K562 (cell line): Measurements from ENCODE around the gene HAPLN3. TPM values are rescaled to one million over a fixed set of nuclear protein-coding genes. Genes with fewer than 3 reads are reported as not detected.
A peak's percentile ranks its signal among the peaks of the same experiment; 100 is the strongest.

Experiments
- FOXP1 ChIP-seq: sonication (generic); formaldehyde crosslinking; IDR thresholded peaks from 2 replicates; pipeline ENCODE4 v1.8.0; 2022; ENCODE audit warnings: mild to moderate bottlenecking, missing genetic modification reagents
- HDAC2 ChIP-seq: fragments of 450-650 bp; IDR thresholded peaks from 2 replicates; pipeline ENCODE4 v1.6.1; 2016; ENCODE audit warnings: mild to moderate bottlenecking
- MECOM ChIP-seq: fragments of 250-450 bp; sonication (Bioruptor Pico); IDR thresholded peaks from 2 replicates; pipeline ENCODE4 v1.8.0; 2022; ENCODE audit warnings: inconsistent platforms
- NFYB ChIP-seq: IDR thresholded peaks from 2 replicates; pipeline ENCODE4 v1.6.1; 2011; ENCODE audit warnings: mild to moderate bottlenecking, moderate library complexity; ENCODE audit not compliant: insufficient read length; ENCODE audit errors: extremely low read depth
- SETDB1 ChIP-seq: IDR thresholded peaks from one replicate; pipeline ENCODE4 v1.6.1; 2012; ENCODE audit warnings: low read length, control low read depth, inconsistent platforms
- ZNF507 ChIP-seq: conservative IDR thresholded peaks from 2 replicates; pipeline ENCODE4 v1.6.1; 2017; ENCODE audit warnings: missing genetic modification characterization, missing compliant biosample characterization
- polyA plus RNA-seq, 8 experiments: library from polyadenylated mRNA; depleted of rRNA in 4 of 8; stranded (reverse) in 5 of 8; unstranded in 3 of 8; fragments of >200 nt; fragmentation: Nextera tagmentation in 2 of 8; fragmentation: Illumina TruSeq in 1 of 8; extraction: Ambion mirVana in 2 of 8; extraction: Trizol in 1 of 8; gene quantifications; 2 replicates each; pipeline versions ENCODE4 v1.2.1 to v1.2.3, GENCODE V29; 2011 to 2014; ENCODE audit warnings: inconsistent platforms in 1 of 8, missing spikeins in 1 of 8
- total RNA-seq, 7 experiments: library from RNA; depleted of rRNA in 6 of 7; stranded (reverse); fragments of >200 nt in 6 of 7; fragmentation: Illumina TruSeq in 2 of 7; extraction: Trizol in 2 of 7; gene quantifications; 2 replicates each; pipeline versions ENCODE4 v1.2.1 to v1.2.3, GENCODE V29; 2011 to 2021; ENCODE audit warnings: low replicate concordance in 1 of 7
- TF ChIP-seq, protein P1 (sequence below): fragments of 450-650 bp; IDR thresholded peaks from 2 replicates; pipeline ENCODE4 v1.6.1; 2016; ENCODE audit warnings: low read depth
- TF ChIP-seq, protein P2 (sequence below): fragments of 200-800 bp; sonication (Bioruptor generic); IDR thresholded peaks from 2 replicates; pipeline ENCODE4 v1.6.1; 2016; ENCODE audit warnings: missing genetic modification characterization, missing compliant biosample characterization
- TF ChIP-seq, protein P3 (sequence below), 2 experiments: IDR thresholded peaks in 1 of 2; conservative IDR thresholded peaks in 1 of 2; 2 replicates each; pipeline ENCODE4 v1.6.1; 2016; ENCODE audit warnings: low read depth in 2 of 2, mild to moderate bottlenecking in 1 of 2, missing compliant biosample characterization in 1 of 2, missing genetic modification characterization in 1 of 2, moderate library complexity in 1 of 2

HAPLN3 gene
- total and polyA plus RNA-seq, 9 of the 15 experiments (the other 6 are each of a cell fraction or from before 2014, with no cell fraction given) = 0.04 to 2.4 (median 0.65) TPM

DNA sequence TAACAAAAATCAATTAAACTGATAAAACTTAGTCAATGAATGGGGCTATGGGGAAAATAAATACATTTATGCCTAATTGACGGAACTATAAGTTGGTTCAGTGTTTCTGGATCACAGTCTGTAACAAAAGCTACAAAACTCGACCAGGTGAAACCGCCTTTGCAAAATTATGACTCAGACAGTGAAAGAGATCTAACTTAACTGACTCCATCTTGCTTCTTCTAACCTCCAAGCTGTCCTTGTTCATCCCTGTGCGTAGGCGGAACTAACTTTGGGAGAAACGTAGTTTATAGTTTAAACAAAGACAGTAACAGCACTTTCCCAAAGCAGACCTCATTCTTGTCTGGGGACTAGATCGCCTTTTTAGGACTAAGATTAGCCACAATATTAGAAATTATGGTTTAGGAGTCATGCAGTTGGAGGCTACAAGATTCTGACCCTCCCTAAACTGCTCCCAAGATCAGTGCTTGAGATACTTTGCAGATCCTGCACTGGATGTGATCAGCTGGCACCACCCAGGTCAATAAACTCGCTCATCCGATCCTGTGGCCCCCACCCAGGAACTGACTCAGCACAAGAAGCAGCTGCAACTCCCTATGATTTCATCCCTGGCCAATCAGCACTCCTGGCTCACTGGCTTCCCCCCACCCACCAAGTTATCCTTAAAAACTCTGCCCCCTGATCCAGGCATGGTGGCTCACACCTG is 25.0 kb upstream of the HAPLN3 start (continued):
- TF ChIP-seq, protein P1, sequence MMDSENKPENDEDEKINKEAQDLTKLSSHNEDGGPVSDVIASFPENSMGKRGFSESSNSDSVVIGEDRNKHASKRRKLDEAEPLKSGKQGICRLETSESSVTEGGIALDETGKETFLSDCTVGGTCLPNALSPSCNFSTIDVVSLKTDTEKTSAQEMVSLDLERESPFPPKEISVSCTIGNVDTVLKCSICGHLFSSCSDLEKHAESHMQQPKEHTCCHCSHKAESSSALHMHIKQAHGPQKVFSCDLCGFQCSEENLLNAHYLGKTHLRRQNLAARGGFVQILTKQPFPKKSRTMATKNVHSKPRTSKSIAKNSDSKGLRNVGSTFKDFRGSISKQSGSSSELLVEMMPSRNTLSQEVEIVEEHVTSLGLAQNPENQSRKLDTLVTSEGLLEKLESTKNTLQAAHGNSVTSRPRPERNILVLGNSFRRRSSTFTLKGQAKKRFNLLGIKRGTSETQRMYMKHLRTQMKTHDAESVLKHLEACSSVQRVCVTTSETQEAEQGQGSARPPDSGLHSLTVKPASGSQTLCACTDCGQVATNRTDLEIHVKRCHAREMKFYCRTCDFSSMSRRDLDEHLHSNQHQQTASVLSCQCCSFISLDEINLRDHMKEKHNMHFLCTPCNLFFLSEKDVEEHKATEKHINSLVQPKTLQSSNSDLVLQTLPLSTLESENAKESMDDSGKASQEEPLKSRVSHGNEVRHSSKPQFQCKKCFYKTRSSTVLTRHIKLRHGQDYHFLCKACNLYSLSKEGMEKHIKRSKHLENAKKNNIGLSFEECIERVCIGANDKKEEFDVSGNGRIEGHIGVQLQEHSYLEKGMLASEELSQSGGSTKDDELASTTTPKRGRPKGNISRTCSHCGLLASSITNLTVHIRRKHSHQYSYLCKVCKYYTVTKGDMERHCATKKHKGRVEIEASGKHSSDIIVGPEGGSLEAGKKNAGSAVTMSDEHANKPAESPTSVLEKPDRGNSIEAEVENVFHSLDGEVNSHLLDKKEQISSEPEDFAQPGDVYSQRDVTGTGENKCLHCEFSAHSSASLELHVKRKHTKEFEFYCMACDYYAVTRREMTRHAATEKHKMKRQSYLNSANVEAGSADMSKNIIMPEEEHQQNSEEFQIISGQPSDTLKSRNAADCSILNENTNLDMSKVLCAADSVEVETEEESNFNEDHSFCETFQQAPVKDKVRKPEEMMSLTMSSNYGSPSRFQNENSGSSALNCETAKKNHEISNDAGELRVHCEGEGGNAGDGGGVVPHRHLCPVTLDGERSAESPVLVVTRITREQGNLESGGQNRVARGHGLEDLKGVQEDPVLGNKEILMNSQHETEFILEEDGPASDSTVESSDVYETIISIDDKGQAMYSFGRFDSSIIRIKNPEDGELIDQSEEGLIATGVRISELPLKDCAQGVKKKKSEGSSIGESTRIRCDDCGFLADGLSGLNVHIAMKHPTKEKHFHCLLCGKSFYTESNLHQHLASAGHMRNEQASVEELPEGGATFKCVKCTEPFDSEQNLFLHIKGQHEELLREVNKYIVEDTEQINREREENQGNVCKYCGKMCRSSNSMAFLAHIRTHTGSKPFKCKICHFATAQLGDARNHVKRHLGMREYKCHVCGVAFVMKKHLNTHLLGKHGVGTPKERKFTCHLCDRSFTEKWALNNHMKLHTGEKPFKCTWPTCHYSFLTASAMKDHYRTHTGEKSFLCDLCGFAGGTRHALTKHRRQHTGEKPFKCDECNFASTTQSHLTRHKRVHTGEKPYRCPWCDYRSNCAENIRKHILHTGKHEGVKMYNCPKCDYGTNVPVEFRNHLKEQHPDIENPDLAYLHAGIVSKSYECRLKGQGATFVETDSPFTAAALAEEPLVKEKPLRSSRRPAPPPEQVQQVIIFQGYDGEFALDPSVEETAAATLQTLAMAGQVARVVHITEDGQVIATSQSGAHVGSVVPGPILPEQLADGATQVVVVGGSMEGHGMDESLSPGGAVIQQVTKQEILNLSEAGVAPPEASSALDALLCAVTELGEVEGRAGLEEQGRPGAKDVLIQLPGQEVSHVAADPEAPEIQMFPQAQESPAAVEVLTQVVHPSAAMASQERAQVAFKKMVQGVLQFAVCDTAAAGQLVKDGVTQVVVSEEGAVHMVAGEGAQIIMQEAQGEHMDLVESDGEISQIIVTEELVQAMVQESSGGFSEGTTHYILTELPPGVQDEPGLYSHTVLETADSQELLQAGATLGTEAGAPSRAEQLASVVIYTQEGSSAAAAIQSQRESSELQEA = no peak
- TF ChIP-seq NFYB (peak; percentile 42), SETDB1 (no peak), FOXP1 (CRISPR knock-in tag) (no peak), MECOM (CRISPR knock-in tag) (peak; percentile 84), HDAC2 (peak; percentile 25; the same call in 1 of the 2 replicates), ZNF507 (tag) (0 out of 2 replicates have a peak, but pooled peaks have one; percentile 24)
- TF ChIP-seq, protein P2, sequence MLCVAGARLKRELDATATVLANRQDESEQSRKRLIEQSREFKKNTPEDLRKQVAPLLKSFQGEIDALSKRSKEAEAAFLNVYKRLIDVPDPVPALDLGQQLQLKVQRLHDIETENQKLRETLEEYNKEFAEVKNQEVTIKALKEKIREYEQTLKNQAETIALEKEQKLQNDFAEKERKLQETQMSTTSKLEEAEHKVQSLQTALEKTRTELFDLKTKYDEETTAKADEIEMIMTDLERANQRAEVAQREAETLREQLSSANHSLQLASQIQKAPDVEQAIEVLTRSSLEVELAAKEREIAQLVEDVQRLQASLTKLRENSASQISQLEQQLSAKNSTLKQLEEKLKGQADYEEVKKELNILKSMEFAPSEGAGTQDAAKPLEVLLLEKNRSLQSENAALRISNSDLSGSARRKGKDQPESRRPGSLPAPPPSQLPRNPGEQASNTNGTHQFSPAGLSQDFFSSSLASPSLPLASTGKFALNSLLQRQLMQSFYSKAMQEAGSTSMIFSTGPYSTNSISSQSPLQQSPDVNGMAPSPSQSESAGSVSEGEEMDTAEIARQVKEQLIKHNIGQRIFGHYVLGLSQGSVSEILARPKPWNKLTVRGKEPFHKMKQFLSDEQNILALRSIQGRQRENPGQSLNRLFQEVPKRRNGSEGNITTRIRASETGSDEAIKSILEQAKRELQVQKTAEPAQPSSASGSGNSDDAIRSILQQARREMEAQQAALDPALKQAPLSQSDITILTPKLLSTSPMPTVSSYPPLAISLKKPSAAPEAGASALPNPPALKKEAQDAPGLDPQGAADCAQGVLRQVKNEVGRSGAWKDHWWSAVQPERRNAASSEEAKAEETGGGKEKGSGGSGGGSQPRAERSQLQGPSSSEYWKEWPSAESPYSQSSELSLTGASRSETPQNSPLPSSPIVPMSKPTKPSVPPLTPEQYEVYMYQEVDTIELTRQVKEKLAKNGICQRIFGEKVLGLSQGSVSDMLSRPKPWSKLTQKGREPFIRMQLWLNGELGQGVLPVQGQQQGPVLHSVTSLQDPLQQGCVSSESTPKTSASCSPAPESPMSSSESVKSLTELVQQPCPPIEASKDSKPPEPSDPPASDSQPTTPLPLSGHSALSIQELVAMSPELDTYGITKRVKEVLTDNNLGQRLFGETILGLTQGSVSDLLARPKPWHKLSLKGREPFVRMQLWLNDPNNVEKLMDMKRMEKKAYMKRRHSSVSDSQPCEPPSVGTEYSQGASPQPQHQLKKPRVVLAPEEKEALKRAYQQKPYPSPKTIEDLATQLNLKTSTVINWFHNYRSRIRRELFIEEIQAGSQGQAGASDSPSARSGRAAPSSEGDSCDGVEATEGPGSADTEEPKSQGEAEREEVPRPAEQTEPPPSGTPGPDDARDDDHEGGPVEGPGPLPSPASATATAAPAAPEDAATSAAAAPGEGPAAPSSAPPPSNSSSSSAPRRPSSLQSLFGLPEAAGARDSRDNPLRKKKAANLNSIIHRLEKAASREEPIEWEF (CRISPR knock-in tag) = peak; percentile 90
- TF ChIP-seq, protein P3, sequence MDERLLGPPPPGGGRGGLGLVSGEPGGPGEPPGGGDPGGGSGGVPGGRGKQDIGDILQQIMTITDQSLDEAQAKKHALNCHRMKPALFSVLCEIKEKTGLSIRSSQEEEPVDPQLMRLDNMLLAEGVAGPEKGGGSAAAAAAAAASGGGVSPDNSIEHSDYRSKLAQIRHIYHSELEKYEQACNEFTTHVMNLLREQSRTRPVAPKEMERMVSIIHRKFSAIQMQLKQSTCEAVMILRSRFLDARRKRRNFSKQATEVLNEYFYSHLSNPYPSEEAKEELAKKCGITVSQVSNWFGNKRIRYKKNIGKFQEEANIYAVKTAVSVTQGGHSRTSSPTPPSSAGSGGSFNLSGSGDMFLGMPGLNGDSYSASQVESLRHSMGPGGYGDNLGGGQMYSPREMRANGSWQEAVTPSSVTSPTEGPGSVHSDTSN (CRISPR knock-in tag; IDR thresholded peaks at IDR 0.05; ENCODE audit: low read depth) = no peak
- TF ChIP-seq, protein P3 (tag; conservative IDR thresholded peaks at IDR 0.05; ENCODE audit: low read depth) = 0 out of 2 replicates have a peak, but pooled peaks have one; percentile 37
